22Rv1 (cell line): ENCODE data around the gene TSPAN33.

Experiments used
- CTCF ChIP-seq: fragments of 450-650 bp; IDR thresholded peaks from 2 replicates; pipeline ENCODE4 v1.5.1; 2017; ENCODE audit warnings: mild to moderate bottlenecking
- ZFX ChIP-seq: fragments of 450-650 bp; IDR thresholded peaks from 2 replicates; pipeline ENCODE4 v1.6.1; 2017; ENCODE audit warnings: antibody characterized with exemption, borderline replicate concordance

GRCh38 chr7:129205126-129205818 is 60.8 kb downstream of the TSPAN33 start:
- no peak for TF ChIP-seq CTCF
- TF ChIP-seq ZFX, result no peak
